ENCODE results near the gene CNTRL. TPM values are rescaled to one million over a fixed set of nuclear protein-coding genes. Genes with fewer than 3 reads are reported as not detected.

The CNTRL gene
- total and polyA plus RNA-seq, 2 of the 8 experiments (the other 6 are each of a cell fraction or from before 2014, with no cell fraction given): 5.1 to 13.9 TPM

DNA sequence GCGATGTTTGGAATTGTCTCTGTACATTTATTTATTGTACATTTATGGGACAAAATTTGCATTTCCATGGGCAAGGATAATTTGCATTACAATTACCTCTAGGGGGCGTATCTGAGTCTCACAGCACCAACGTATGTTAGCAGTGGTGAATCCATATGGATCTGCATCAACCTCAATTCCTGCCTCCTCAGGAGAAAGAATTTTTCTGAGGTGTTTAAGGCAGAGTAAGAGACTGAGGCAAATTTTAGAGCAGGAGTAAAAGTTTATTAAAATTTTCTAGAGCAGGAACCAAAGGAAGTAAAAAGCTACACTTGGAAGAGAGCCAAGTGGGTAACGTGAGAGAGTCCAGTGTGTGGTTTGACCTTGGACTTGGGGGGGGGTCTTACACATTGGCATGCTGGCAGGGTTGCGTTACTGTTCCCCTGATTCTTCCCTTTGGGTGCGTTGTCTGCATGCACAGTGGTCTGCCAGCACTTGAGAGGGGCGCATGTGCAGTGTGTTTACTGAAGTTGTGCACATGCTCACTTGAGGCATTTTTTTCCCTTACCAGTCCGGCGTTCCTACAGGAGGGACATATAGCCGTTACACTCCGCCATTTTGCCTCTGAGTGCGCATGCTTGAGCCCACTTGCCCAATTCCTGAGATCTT, 147.9 kb downstream of the CNTRL start (continued):
- TF ChIP-seq JUND (IDR thresholded peaks at IDR 0.05; ENCODE audit: low read length) (no peak), SP4 (IDR thresholded peaks at IDR 0.05; ENCODE audit: low read length) (no peak), EP300 (IDR thresholded peaks at IDR 0.05; ENCODE audit: borderline replicate concordance in 1 of 2, low read depth in 2 of 2, low read length in 2 of 2) (no peak), RFX5 (IDR thresholded peaks at IDR 0.05; ENCODE audit: borderline replicate concordance, low read depth, low read length) (no peak), RAD21 (IDR thresholded peaks at IDR 0.05 in 1 of 2, conservative IDR thresholded peaks at IDR 0.05 in 1 of 2; ENCODE audit: low read depth in 2 of 2, low read length in 2 of 2) (peak; percentile 30 to 34; a peak in 3 of 4 replicates), CEBPB (IDR thresholded peaks at IDR 0.05; ENCODE audit: low read depth, low read length) (no peak), CTBP2 (IDR thresholded peaks at IDR 0.05; ENCODE audit: borderline replicate concordance, insufficient read depth, insufficient read length, low read length) (no peak), SAP30 (IDR thresholded peaks at IDR 0.05; ENCODE audit: insufficient read depth, insufficient replicate concordance, low read length) (no peak), KDM5A (IDR thresholded peaks at IDR 0.05; ENCODE audit: low read length) (no peak), KDM4A (IDR thresholded peaks at IDR 0.05; ENCODE audit: low read depth, low read length, severe bottlenecking) (no peak), TAF7 (optimal IDR thresholded peaks at IDR 0.05; ENCODE audit: borderline replicate concordance, low read depth, low read length) (no peak)
- TF ChIP-seq, protein P1, sequence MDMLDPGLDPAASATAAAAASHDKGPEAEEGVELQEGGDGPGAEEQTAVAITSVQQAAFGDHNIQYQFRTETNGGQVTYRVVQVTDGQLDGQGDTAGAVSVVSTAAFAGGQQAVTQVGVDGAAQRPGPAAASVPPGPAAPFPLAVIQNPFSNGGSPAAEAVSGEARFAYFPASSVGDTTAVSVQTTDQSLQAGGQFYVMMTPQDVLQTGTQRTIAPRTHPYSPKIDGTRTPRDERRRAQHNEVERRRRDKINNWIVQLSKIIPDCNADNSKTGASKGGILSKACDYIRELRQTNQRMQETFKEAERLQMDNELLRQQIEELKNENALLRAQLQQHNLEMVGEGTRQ (IDR thresholded peaks at IDR 0.05; ENCODE audit: low read length): no peak
- TF ChIP-seq, protein P2, sequence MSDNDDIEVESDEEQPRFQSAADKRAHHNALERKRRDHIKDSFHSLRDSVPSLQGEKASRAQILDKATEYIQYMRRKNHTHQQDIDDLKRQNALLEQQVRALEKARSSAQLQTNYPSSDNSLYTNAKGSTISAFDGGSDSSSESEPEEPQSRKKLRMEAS (IDR thresholded peaks at IDR 0.05): no peak
